Brain microvascular endothelial cell (primary cell): Measurements from ENCODE around the gene GTF2H4.
A peak's percentile ranks its signal among the peaks of the same experiment; 100 is the strongest.
"Not testable (repeated sequence)": the region's sequence is repeated elsewhere in the genome, so short reads cannot be mapped to it uniquely, and the experiment has no call there.

Experiments
- DNase-seq: peaks from one replicate; pipeline ENCODE4 v3.0.0-alpha.2; 2020
- H3K27ac ChIP-seq: fragments of 250-450 bp; sonication (Bioruptor Pico); 2 replicates; pipeline ENCODE4 v1.5.1; 2020; ENCODE audit warnings: mild to moderate bottlenecking, moderate library complexity
- H3K27me3 ChIP-seq: fragments of 250-450 bp; sonication (Bioruptor Pico); replicated peaks from 2 replicates; pipeline ENCODE4 v1.5.1; 2020; ENCODE audit warnings: mild to moderate bottlenecking
- H3K36me3 ChIP-seq: fragments of 250-450 bp; sonication (Bioruptor Pico); replicated peaks from 2 replicates; pipeline ENCODE4 v1.5.1; 2020; ENCODE audit warnings: mild to moderate bottlenecking
- H3K4me3 ChIP-seq: 2 replicates; pipeline ENCODE4 v1.5.1; 2011; ENCODE audit warnings: low read depth, mild to moderate bottlenecking, control low read depth, low read length, moderate library complexity
- in situ Hi-C: cut with HindIII; loops from 2 replicates; pipeline ENCODE4 v1.10.0; 2017; ENCODE audit warnings: low sequenced_read_pairs, low pct_ligation_motif_present
- TF ChIP-seq, protein P1 (sequence below): IDR thresholded peaks from 2 replicates; pipeline ENCODE4 v1.5.1; 2011; ENCODE audit warnings: low read depth, mild to moderate bottlenecking, moderate library complexity, low read length, control low read depth, inconsistent platforms; ENCODE audit errors: missing control alignments

Gene GTF2H4

DNA sequence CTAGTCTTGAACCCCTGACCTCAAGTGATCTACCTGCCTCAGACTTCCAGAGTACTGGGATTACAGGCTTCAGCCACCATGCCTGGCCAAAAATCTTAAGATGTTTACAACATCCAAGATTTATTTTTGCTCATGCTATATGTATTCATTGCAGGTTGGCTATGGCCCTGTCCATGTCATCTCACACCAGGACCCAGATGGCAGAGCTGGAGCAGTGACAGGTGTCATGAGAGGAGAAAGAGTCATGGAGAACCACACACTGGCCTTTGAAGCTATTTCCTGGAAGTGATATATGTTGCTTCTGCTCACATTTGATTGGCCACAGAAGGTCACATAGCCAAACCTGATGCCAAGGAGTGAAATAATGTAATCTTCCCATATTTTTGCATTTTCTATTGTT is 37.5 kb upstream of the GTF2H4 start:
- in situ Hi-C loops: no loop called here
- TF ChIP-seq, protein P1, sequence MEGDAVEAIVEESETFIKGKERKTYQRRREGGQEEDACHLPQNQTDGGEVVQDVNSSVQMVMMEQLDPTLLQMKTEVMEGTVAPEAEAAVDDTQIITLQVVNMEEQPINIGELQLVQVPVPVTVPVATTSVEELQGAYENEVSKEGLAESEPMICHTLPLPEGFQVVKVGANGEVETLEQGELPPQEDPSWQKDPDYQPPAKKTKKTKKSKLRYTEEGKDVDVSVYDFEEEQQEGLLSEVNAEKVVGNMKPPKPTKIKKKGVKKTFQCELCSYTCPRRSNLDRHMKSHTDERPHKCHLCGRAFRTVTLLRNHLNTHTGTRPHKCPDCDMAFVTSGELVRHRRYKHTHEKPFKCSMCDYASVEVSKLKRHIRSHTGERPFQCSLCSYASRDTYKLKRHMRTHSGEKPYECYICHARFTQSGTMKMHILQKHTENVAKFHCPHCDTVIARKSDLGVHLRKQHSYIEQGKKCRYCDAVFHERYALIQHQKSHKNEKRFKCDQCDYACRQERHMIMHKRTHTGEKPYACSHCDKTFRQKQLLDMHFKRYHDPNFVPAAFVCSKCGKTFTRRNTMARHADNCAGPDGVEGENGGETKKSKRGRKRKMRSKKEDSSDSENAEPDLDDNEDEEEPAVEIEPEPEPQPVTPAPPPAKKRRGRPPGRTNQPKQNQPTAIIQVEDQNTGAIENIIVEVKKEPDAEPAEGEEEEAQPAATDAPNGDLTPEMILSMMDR: no peak
- no peaks in the 10 kb centered on the region for H3K36me3 ChIP-seq
- H3K4me3 ChIP-seq: no peak overlapping the region
- no peaks in the 10 kb centered on the region for H3K27me3 ChIP-seq
- H3K27ac ChIP-seq: no peak overlapping the region
- DNase-seq: no peak

DNA sequence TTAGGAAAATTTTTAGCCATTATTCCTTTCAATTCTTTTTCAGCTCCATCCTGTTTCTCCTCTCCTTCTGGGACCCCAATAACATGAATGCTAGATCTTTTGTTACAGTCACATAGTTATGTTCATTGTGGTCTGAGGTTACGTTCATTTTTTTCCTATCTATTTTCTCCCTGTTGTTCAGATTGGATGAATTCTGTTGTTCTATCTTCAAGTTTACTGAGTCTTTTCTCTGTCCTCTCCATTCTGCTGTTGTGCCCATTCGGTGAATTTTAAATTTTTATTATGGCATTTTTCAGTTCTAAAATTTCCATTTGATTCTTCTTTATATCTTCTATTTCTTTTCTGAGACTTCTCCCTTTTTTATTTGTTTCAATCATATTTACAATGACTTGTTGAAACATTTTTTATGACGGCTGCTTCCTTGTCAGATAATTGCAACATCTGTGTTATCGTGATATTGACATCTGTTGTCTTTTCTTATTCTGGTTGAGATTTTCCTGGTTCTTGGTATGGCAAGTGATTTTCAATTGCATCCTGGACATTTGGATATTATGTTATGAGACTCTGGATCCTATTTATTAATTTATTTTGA is 36.3 kb upstream of the GTF2H4 start:
- no peaks in the 10 kb centered on the region for H3K36me3 ChIP-seq
- H3K27ac ChIP-seq: no peak overlapping the region
- TF ChIP-seq, protein P1: no peak
- in situ Hi-C loops: no loop called here
- no peaks in the 10 kb centered on the region for H3K27me3 ChIP-seq
- no peak overlapping the region for H3K4me3 ChIP-seq
- DNase-seq: no peak

DNA sequence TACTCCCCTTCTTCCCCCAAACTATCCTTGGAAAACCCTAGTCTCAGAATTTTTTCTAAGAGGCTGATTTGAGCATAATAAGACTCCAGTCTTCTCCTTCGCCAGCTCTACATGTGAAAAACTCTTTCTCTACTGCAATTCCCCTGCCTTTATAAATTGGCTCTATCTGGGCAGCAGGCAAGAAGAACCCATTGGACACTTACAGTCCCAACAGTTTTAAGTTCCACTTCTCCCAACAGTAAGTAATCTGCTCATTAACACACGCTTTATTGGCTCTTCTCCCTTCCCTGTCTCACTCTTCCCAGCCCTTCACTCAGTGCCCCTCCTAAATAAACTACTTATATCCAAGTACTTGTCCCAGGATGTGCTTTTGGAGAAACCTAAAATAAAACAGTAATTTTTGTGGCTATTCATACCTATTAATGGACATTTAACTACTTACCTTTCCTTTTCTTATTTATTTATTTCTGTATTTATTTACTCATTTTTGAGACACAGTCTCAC is 34.8 kb upstream of the GTF2H4 start:
- TF ChIP-seq, protein P1: no peak
- in situ Hi-C loops: no loop called here
- H3K27ac ChIP-seq: no peak overlapping the region
- H3K4me3 ChIP-seq: no peak overlapping the region
- DNase-seq: no peak
- no peaks in the 10 kb centered on the region for H3K27me3 ChIP-seq
- H3K36me3 ChIP-seq: no peaks in the 10 kb centered on the region

DNA sequence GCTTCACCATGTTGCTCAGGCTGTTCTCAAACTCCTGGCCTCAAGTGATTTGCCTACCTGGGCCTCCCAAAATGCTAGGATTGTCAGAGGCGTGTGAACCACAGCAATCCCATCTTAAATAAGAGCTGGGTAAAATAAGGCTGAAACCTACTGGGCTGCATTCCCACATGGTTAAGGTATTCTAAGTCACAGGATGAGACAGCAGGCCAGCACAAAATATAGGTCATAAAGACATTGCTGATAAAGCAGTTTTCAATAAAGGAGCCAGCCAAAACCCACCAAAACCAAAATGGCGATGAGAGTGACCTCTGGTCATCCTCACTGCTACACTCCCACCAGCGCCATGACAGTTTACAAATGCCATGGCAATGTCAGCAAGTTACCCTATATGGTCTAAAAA is 34.2 kb upstream of the GTF2H4 start:
- H3K27me3 ChIP-seq, H3K36me3 ChIP-seq, H3K27ac ChIP-seq, DNase-seq, in situ Hi-C loops, H3K4me3 ChIP-seq: not testable (repeated sequence)

DNA sequence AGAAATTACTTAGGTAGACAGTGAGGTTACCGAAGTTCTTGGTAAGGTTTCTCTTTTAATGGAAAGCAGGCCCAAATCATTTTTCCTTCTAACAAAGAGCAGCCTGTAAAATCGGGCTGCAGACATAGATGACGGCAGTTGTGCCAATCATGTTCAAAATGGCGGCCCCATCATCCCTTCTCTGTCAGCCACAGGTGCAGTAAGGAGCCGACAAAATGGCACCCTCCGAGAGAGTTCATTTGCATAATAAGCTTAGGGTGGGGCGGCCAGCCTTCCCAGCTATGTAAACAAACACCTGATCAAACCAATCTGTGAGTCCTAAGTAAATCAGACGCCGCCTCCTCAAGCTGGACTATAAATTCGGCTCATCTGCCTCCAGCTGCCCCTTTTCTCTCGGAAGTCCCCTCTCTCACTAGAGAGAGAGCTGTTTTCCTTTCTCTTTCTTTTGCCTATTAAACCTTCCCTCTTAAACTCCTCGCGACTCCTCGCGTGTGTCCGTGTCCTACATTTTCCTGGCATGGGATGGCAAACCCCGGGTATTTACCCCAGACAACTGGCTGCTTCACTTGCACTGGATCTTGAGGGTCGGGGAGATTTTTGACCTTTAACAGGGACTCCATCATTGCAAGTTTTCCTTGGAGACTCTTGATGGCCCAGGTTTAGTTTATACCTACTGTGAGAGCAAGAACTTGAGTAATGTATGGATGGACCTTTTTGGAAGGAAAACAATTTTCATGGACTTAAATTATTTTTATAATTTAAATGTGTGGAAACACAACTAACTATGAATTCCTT is 32.6 kb upstream of the GTF2H4 start:
- TF ChIP-seq, protein P1: no peak
- H3K27ac ChIP-seq: no peak overlapping the region
- H3K27me3 ChIP-seq: no peaks in the 10 kb centered on the region
- in situ Hi-C loops: no loop called here
- H3K36me3 ChIP-seq: no peaks in the 10 kb centered on the region
- no peak overlapping the region for H3K4me3 ChIP-seq
- no peak for DNase-seq

DNA sequence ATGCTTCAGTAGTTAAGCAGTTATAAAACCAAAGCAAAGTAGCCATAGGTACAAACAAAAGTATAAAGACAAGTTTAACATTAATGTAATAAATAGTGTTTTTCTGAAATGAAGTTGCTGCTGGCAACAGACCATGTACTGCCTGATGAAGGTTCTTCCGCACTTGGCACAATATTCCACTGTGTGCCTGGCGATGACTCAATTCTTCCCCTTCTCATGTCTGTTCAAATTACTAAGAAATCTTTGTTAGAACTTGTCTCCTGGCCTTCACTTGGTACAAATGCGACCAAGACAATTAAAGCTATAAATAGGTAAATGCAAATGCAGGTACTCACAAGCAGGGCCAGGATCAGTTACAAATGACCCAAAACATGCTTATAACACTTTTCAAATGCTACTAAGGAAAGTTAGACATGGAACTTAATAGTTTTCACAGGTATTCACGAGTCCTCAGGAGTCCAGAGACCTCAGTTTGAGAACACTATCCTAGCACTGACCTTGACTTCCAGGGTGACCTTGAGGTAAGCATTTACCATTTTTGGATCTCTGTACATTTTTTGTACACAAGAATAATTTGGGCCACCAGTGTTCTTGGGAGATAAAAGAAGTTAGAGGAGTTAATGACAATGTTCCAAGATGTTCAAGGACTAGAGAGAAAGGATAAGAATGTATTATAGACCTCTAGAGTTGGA is 31.8 kb upstream of the GTF2H4 start:
- peak; percentile 71 for DNase-seq
- Histone ChIP-seq H3K4me3 (no peak overlapping the region), H3K27ac (no peak overlapping the region), H3K27me3 (no peaks in the 10 kb centered on the region), H3K36me3 (no peaks in the 10 kb centered on the region)
- in situ Hi-C loops: no loop called here
- TF ChIP-seq, protein P1: no peak
